KBM-7 (cell line): ENCODE measurements around the gene HAAO.

ENCODE experiments used
- DNase-seq: peaks from one replicate; pipeline ENCODE4 v3.0.0-alpha.2; 2015
- in situ Hi-C: fragments of 300-500 bp; cut with MboI; formaldehyde crosslinking; loops from 2 replicates; pipeline ENCODE4 v1.14.3; 2020; ENCODE audit warnings: low sequenced_read_pairs, low pct_unique_long_range_greater_than_20kb, mixed read lengths

The HAAO gene

DNA sequence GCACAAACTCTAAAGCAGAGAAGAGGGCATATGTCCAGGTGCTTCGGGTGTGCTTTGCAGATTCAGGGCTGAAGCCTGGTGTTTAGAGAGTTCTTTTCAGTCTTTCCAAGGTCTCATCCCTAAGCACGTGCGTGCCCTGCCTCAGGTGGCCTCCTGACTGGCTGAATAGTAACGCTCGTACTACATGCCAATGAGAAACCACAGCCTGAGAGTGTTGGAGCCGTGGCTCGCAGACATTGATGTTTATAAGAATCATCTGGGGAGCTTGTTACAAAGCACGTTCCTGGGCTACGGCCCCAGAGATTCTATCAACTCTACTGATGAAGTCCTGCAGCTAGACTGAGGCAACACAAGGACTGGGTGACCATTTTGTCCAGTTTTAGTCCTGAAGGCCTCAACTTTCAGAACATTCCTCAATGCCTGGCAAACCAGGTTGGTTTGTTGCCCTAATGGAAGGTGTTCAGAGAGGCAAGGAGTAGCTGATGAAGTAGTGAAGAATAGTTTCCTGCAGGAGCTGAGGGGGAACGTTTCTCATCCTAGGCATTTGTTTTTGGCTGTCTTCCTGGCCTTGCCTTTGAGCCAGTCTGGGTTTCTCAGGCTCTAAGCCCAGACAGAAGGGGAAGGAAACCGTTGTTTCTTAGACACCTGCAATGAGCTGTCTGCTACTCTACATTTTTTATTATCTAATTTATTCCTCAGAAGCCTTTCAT, 31.5 kb upstream of the HAAO start:
- no peak for DNase-seq
- in situ Hi-C loops: no loop called here

DNA sequence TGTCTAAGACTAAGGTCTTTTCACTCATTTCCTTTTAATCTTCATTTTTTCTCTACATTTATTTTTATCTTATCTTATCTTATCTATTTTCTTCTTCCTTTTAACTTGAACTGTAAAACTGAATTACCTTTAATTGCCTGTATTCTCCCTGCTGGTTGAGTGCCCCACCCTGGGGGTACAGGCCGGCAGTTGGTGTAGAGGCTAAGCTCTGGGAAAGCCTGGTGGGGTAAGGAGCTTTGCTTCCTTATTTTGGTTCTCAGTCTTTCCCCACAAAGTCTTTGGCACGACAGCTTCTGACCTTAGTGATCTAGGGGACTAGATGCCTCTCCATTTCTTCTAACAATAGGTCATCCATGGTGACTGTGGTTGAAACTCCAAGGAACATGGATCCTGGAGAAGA, 26.8 kb upstream of the HAAO start:
- in situ Hi-C loops: no loop called here
- DNase-seq: peak; percentile 49

GRCh38 chr2:42815726-42816125, 23.3 kb upstream of the HAAO start:
- no peak for DNase-seq
- in situ Hi-C loops: no loop called here

GRCh38 chr2:42813763-42814162, 21.4 kb upstream of the HAAO start:
- peak; percentile 54 for DNase-seq
- in situ Hi-C loops: no loop called here

DNA sequence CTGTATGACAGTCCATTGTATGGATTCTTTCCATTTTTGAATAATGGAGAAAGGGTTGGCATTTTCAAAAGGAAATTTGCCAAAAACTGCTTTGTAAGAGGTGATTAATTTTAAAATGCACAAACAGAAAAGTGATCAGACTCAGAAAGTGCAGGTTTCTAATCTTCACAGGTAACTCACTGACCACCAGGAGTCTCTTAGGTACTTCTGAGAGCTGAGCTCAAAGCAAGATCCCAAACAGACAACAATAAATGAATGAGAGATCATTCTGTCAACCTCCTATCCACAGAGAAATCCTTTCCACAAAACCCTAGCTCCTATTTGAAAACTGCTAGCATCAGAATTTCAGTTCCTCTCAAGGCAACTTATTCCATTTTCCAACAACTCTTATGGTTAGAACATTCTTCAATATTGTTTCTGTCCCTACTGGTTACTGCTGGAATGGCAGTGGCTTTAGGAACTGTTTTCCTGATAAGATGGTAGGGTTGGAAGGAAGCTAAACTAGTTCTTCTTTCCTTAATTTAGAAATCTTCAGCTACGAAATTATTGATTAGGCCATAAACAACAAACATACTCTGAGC, 20.6 kb upstream of the HAAO start:
- in situ Hi-C loops: no loop called here
- DNase-seq: peak; percentile 48

DNA sequence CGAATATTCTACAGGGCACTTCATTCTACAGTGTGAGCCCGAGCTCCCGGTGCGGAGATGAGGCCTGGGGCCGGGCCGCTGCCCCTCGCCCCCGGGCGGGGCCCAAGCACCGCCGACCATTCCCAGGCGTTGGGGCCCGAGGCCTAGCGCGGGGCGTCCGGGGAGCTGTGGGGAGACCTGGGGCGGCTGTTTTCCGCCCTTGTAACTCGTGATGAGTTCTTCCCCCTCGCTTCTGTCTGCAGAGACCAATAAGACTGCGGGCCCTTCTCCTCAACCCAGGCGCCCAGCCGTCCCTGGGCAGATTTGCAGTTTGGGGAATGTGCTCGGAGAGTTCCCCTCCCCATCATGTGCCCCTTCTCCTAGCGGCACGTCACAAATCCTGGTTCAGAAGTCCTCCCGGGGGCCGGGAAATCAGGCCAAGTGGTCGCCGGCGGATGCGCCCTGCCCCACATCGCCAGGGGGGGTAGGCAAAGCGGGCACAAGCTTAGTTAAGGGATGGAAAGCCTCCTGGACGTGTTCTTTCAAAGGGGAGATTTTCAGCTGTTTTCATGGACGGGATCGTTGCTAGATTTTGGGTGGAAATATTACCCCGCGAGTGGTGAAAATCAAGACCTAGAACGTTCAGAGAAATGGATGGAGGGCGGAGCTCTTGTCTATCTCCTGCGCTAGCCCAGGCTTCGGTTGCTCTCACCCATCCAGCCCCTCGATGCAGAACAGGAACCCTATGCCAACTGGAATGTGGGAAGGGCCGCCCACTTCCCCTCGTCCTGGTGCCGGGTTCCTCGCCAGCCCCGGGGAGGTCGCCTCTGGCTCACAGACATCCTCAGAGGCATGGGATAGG, 18.8 kb upstream of the HAAO start:
- DNase-seq: no peak
- in situ Hi-C loops: no loop called here

- peak; percentile 95 for DNase-seq
- in situ Hi-C loops: no loop called here
These were observed 18.0 kb upstream of the HAAO start for GRCh38 chr2:42810121-42810970.

GRCh38 chr2:42809819-42810120, 17.4 kb upstream of the HAAO start:
- no peak for DNase-seq
- in situ Hi-C loops: no loop called here

DNA sequence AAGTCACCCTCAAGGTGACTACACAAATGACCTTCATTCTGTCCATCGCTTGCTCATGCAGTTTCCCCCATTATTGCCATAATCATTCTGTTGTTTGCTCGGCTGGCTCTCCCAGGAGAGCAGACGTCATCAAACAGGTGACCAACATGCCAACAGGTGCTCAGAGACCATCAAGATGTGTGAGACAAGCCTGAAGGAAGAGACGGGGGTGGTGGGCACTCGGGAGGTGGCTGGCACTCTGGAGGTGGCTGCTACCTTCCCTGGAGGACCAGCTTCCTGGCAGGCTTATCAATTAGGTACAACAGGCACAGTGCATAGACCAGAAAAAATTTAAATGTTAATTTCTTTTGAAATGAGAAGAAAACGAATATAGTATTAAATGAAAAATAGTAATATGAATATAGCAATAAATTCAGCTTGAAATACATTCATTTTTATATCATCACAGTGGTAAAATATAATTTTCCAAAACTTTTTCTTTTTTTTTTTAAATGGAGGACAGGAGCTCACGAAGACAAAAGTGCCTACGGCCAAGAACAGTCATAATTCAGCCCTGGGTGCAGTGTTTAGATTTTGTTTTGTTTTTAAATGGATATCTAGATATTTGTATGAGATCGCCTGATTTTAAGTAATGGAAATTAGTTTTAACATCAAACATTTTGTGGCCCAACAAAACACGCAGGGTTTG, 16.9 kb upstream of the HAAO start:
- in situ Hi-C loops: no loop called here
- DNase-seq: peak; percentile 66

DNA sequence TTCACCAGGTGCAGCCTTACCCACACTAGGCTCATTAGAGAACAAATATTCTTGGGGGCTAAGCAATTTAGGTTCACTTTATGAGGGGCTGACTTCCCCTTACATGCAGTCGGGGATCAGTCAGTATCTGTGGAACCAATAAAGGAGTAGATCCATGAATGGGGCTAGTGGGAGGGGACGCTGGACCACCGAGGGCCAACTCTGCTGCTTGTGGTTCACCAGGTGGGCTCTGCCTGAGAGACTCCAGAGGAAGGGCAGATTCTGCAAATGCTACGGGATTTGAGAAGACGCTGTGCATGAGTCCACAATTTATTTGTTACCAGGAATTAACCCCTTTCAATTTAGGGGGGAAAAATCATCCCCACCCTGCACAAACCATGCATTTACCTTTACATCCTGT, 15.9 kb upstream of the HAAO start:
- no peak for DNase-seq
- in situ Hi-C loops: no loop called here

DNA sequence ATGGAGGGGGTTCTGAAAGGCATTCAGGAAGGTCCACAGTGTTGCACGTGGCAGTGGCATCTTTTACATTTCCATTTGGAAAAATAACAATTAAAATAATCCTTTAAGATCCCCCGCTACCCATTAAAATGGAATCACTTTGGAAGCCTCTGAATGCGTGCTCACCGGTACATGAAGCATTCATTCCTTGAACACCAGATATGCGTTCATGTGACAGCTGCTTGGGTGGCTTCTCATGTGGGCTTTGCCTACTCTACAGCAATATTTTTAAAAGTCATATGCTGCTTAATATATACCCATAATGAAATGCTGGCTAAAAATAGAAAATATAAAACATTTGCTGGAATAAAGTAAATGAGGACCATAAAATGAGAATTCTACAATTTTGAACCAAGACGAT, 14.4 kb upstream of the HAAO start:
- in situ Hi-C loops: no loop called here
- no peak for DNase-seq

DNA sequence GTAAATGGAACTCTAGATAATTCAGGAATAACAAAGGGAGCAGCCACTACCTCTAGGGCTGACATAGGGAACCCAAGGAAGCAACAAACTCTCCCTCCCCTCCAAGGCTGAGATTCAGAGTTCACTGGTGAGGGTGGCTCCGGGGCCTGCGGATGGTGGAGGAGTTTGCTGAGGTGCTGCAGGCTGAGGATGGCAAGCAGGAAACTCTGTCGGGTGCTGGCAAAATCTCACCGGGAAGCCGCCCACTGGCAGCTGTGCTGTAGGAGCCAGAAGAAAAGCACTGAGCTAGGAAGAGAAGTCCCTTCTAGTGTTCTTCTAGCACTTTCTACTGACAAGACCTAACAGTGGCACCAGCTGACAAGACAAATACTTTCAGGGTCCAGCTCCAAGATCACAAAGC, 12.5 kb upstream of the HAAO start:
- no peak for DNase-seq
- in situ Hi-C loops: no loop called here

- in situ Hi-C loops: no loop called here
- peak; percentile 38 for DNase-seq
These were observed 12.0 kb upstream of the HAAO start for GRCh38 chr2:42804338-42804737.

GRCh38 chr2:42802150-42802549, 9.8 kb upstream of the HAAO start:
- no peak for DNase-seq
- in situ Hi-C loops: no loop called here

DNA sequence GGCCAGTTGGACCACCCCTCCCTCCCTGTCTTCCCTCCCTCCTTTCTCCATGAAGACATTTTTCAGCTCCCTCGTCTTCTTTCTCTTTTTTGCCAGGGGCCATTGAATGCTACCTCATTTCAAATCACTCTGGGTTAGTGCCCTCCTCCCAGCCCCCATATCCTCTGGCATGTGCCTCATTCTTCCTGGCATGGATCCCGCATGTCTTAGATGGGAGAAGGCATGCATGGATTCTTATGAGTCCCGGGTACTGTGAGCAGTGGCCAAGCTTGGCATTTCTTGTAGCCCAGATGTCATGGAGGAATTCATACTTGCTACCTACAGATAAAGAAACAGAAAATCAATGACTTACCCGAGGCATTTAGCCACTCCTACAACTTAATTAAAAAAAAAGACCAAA, 9.0 kb upstream of the HAAO start:
- in situ Hi-C loops: no loop called here
- DNase-seq: no peak

DNA sequence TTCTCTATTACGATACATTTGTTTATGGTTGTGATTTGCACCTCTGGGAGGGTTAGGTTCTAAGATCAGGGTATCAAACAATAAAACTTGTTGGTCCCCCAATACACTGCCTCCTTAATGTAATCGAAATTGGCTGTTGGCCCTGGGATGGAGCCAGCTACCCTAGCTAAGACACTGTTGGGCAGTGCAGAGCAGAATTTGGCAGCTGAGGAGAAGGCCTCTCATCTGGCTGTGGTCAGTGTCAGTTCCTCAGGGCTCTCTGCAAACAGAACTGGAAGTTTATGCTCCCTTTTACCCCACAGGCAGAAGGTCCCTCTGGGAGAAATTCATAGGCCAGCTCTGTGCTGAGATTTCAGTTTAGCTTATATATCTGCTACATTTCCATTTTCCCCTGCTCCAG, 8.6 kb upstream of the HAAO start:
- no peak for DNase-seq
- in situ Hi-C loops: no loop called here

DNA sequence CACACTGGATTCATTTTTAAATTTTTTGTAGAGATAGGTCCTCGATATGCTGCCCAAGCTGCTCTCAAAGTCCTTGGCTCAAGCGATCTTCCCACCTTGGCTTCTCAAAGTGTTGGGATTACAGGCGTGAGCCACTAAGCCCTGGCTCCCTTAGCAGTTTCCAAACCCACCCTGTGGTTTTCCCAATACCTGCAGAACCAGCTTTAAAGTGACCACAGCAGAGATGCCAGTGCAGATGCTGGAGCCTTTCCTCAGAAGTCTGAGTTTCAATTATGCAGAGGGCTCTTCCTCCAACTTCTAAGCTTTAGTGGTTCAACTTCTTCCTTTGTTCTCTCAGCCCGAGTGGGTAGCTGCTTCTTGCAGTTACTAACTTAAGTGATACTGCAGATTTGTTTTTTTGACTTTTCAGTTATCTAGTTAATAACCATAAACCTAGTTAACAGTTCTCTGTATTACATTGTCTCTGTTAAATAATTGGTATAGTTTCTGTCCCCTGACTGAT, 8.1 kb upstream of the HAAO start:
- no peak for DNase-seq
- in situ Hi-C loops: no loop called here

DNA sequence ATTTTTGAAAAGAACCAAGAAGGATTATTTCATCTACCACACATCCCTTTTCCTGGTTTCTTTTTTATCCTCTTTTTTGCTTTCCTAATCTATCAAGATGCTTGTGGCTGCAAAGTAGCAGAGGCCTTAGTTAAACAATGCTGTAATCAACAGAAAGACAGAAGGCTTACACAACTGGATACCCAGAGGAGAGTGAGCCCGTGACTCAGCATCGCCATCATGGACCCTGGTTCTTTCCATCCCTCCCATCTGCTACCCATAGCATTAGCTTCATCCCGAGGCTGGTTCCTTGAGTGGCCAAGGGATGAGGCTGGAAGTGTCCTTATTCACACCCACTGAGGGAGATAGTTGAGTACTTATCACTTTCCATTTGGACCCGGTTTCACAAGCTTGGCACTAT, 7.5 kb upstream of the HAAO start:
- in situ Hi-C loops: loop anchor here (25.0 kb wide), 1 partner anchor 288 kb away; no protein-coding TSS in a partner anchor
- no peak for DNase-seq

DNA sequence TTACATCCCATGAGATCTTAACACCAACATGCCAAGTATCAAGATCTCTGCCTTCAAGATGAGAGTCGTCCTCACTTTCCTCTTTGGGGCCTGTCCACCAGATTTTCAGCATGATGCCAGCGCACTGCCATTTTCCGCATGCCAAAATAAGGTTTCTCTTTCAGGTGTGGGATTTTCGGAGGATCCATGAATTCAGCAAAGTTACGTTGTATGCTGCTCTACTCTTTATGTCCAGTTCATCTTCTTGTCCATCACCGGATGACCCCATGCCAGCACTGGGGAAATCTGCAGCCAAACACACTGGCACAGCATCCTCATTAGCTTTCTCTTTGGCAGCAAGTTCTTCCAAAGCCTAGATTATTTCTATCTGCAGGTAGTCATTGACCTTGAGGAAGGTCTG, 4.9 kb upstream of the HAAO start:
- in situ Hi-C loops: loop anchor here (25.0 kb wide), 1 partner anchor 285 kb away; no protein-coding TSS in a partner anchor
- no peak for DNase-seq
